NCI-H1930 (cell line): Measurements from ENCODE around the gene ABCG4.

Experiments
- DNase-seq, 2 experiments: peaks; one replicate each; lab custom pipeline; 2025; lab: John Stamatoyannopoulos, UW

ABCG4 gene

GRCh38 chr11:119206511-119207414 is 57.9 kb downstream of the ABCG4 start:
- DNase-seq: no peak

GRCh38 chr11:119207415-119207960 is 58.6 kb downstream of the ABCG4 start:
- DNase-seq: no peak

GRCh38 chr11:119209186-119209585 is 60.3 kb downstream of the ABCG4 start:
- DNase-seq: no peak

- no peak for DNase-seq
Measured at GRCh38 chr11:119210050-119210449, 61.2 kb downstream of the ABCG4 start.
